ENCODE results near the gene PHC2. TPM values are rescaled to one million over a fixed set of nuclear protein-coding genes. Genes with fewer than 3 reads are reported as not detected.
A peak's percentile ranks its signal among the peaks of the same experiment; 100 is the strongest.

PHC2 gene
- total RNA-seq, 1 donor from 2014 or later: 287 TPM

DNA sequence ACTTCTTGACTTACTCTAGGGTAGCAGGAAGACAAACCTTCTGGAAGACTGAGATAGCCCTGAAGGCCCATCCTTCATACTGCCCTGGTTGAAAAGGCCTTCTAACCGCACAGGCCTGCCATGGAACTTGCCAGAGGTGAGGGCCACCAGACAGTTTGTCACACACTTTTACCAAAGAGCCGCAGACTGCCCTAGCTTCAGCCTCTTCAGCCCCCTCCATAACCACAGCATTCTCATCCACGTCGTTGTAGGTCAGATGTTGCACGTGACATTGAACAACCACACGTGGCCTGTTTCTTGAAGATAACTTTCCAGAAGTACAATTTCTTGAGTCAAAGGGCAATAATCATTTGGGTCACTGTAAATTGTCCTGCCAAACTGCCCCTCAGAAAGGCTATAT is 155.7 kb downstream of the PHC2 start:
- TF ChIP-seq, protein P1, sequence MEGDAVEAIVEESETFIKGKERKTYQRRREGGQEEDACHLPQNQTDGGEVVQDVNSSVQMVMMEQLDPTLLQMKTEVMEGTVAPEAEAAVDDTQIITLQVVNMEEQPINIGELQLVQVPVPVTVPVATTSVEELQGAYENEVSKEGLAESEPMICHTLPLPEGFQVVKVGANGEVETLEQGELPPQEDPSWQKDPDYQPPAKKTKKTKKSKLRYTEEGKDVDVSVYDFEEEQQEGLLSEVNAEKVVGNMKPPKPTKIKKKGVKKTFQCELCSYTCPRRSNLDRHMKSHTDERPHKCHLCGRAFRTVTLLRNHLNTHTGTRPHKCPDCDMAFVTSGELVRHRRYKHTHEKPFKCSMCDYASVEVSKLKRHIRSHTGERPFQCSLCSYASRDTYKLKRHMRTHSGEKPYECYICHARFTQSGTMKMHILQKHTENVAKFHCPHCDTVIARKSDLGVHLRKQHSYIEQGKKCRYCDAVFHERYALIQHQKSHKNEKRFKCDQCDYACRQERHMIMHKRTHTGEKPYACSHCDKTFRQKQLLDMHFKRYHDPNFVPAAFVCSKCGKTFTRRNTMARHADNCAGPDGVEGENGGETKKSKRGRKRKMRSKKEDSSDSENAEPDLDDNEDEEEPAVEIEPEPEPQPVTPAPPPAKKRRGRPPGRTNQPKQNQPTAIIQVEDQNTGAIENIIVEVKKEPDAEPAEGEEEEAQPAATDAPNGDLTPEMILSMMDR (IDR thresholded peaks at IDR 0.05; ENCODE audit: partially characterized antibody, unreplicated experiment): no peak
- Mint-ChIP-seq H3K27me3 (ENCODE audit: unreplicated experiment) (peaks cover 13% of the 10 kb centered on the region), H3K27ac (ENCODE audit: unreplicated experiment) (no peak overlapping the region), H3K9me3 (ENCODE audit: unreplicated experiment) (peaks cover 24% of the 10 kb centered on the region), H3K4me1 (ENCODE audit: low read depth, unreplicated experiment) (peaks cover 25% of the 10 kb centered on the region), H3K4me3 (ENCODE audit: unreplicated experiment) (no peak overlapping the region), H3K36me3 (ENCODE audit: unreplicated experiment) (peaks cover 8% of the 10 kb centered on the region)
- DNase-seq: no peak

DNA sequence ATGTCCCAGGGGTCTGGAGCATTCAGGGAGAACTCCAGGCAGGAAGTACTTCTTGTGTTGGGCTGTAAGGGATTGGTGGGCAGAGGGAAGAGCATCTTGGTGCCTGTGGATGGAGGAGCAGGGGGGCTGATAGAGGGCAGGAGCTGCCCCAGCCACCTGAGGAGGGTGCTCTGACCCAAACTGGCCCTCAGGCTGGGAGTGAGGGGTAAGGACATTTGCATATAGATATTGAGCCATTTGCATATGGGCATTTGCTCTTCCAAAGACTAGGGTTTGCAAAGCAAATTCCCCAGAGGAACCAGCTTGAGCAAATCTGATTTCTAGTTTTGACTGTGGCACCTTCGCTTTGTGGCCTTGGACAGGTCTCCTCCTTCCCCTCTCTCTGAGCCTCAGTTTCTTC is 156.4 kb downstream of the PHC2 start:
- H3K27me3 Mint-ChIP-seq (ENCODE audit: unreplicated experiment): peaks cover 13% of the 10 kb centered on the region
- TF ChIP-seq, protein P1 (IDR thresholded peaks at IDR 0.05; ENCODE audit: partially characterized antibody, unreplicated experiment): no peak
- H3K36me3 Mint-ChIP-seq (ENCODE audit: unreplicated experiment): peaks cover 8% of the 10 kb centered on the region
- DNase-seq: no peak
- no peak overlapping the region for H3K4me3 Mint-ChIP-seq (ENCODE audit: unreplicated experiment)
- peaks cover 24% of the 10 kb centered on the region for H3K9me3 Mint-ChIP-seq (ENCODE audit: unreplicated experiment)
- H3K4me1 Mint-ChIP-seq (ENCODE audit: low read depth, unreplicated experiment): peaks cover 29% of the 10 kb centered on the region
- H3K27ac Mint-ChIP-seq (ENCODE audit: unreplicated experiment): no peak overlapping the region

DNA sequence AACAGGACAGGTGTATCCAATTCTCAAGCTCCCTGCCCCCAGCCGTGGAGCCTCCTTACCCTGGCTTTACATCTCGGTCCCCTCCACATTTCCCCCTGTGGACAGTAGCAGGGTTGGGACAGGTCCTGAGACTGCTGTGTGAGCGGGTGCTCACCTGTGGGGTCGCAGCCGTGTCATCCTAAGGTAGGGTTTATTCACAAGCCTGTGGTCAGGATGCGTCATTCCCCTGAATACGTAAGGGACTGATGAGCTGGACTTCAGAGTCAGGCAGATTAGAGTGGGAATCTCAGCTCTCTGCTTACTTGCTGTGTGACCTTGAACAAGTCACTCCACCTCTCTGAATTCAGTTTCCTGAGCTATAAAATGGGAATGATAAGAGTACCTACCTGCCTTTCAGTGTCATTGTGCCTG is 156.9 kb downstream of the PHC2 start:
- peaks cover 32% of the 10 kb centered on the region for H3K4me1 Mint-ChIP-seq (ENCODE audit: low read depth, unreplicated experiment)
- no peak overlapping the region for H3K27ac Mint-ChIP-seq (ENCODE audit: unreplicated experiment)
- no peak for DNase-seq
- peaks cover 24% of the 10 kb centered on the region for H3K9me3 Mint-ChIP-seq (ENCODE audit: unreplicated experiment)
- TF ChIP-seq, protein P1 (IDR thresholded peaks at IDR 0.05; ENCODE audit: partially characterized antibody, unreplicated experiment): no peak
- H3K27me3 Mint-ChIP-seq (ENCODE audit: unreplicated experiment): peaks cover 13% of the 10 kb centered on the region
- H3K36me3 Mint-ChIP-seq (ENCODE audit: unreplicated experiment): peaks cover 8% of the 10 kb centered on the region
- no peak overlapping the region for H3K4me3 Mint-ChIP-seq (ENCODE audit: unreplicated experiment)

Small RNA genes within 50 kb of the gene (microRNA-seq; reads per million reads assigned to microRNA genes)
- gene MIR3605 (ENCODE audit: unreplicated experiment): 143 reads per million, percentile 77 among the genes with 10 or more reads in this experiment

Other genes starting within 250 kb of the PHC2 start
- 95.7 TPM for gene TRIM62, start 249.1 kb downstream of the PHC2 start, total RNA-seq (ENCODE audit: unreplicated experiment)
- gene ZNF362, start 174.6 kb downstream of the PHC2 start, total RNA-seq (ENCODE audit: unreplicated experiment): 69.8 TPM
- gene A3GALT2, start 110.0 kb downstream of the PHC2 start, total RNA-seq (ENCODE audit: unreplicated experiment): 0.71 TPM
- 9.7 TPM for gene ZSCAN20, start 41.5 kb upstream of the PHC2 start, total RNA-seq (ENCODE audit: unreplicated experiment)

All from glutamatergic neuron (in vitro differentiated cells).